ENCODE measurements around the gene ZNF174. TPM values are rescaled to one million over a fixed set of nuclear protein-coding genes. Genes with fewer than 3 reads are reported as not detected.

The ZNF174 gene
- total and polyA plus RNA-seq, 2 of the 4 experiments (the other 2 are of a cell fraction), result 7.2 to 10.6 TPM

- Histone ChIP-seq H4K5ac (ENCODE audit: low read depth, low read length) (peak overlapping the region; percentile 75), H3K79me1 (ENCODE audit: low read depth in 1 of 2, low read length in 2 of 2) (peaks cover 0 to 3% of the 10 kb centered on the region in 2 experiments; a peak in 2 of 4 replicates), H3K4me2 (ENCODE audit: low read depth, low read length) (peak overlapping the region; percentile 67), H3K9ac (ENCODE audit: low read depth, low read length) (no peak overlapping the region), H3K27me3 (ENCODE audit: control insufficient read depth, insufficient read depth, low read length) (0 out of 2 replicates have a peak, but pooled peaks cover 2% of the 10 kb centered on the region), H3K9me1 (ENCODE audit: insufficient read depth, low read length) (no peaks in the 10 kb centered on the region), H3K23ac (ENCODE audit: low read depth, low read length) (no peak overlapping the region; the same call in 1 of the 2 replicates), H3K27ac (ENCODE audit: insufficient read depth, low read length) (no peak overlapping the region), H2BK5ac (ENCODE audit: low read depth, low read length, poor library complexity, severe bottlenecking) (no peak overlapping the region), H3K4me3 (ENCODE audit: insufficient read depth, low read depth, low read length) (peak overlapping the region; percentile 42), H4K8ac (ENCODE audit: low read depth in 2 of 2, low read length in 2 of 2) (peak overlapping the region; percentile 67 to 85), H4K20me1 (ENCODE audit: insufficient read depth, low read length) (no peaks in the 10 kb centered on the region), H3K4me1 (ENCODE audit: control insufficient read depth, insufficient read depth, low read length) (no peaks in the 10 kb centered on the region), H3K4ac (ENCODE audit: low read depth, low read length) (no peak overlapping the region), H2AK9ac (replicated peaks; ENCODE audit: low read depth, low read length, poor library complexity) (peak overlapping the region; percentile 68), H4K91ac (ENCODE audit: insufficient read depth, low read depth, low read length) (no peak overlapping the region), H3K18ac (ENCODE audit: low read depth, low read length) (no peak overlapping the region; the same call in 1 of the 2 replicates), H2AFZ (replicated peaks; ENCODE audit: low read length, poor library complexity) (peak overlapping the region; percentile 89), H3K14ac (replicated peaks; ENCODE audit: low read depth, low read length) (peak overlapping the region; percentile 39; the same call in 1 of the 2 replicates), H2BK20ac (ENCODE audit: low read depth, low read length) (no peak overlapping the region), H2BK120ac (ENCODE audit: low read depth, low read length) (no peak overlapping the region), H3K36me3 (ENCODE audit: control insufficient read depth, insufficient read depth, low read length) (peaks cover 7% of the 10 kb centered on the region; the same call in 1 of the 2 replicates), H3K9me3 (ENCODE audit: control insufficient read depth, insufficient read depth, low read length) (peaks cover 7% of the 10 kb centered on the region), H2BK15ac (ENCODE audit: low read depth, low read length) (no peak overlapping the region), H3K56ac (ENCODE audit: extremely low read depth, insufficient read depth, low read length) (no peak overlapping the region), H2AK5ac (ENCODE audit: low read depth, low read length) (peak overlapping the region; percentile 52)
- DNase-seq, result peak; percentile 31
- BruUV-seq (replicated peaks), result no TSS peak
- peak; percentile 80 for ATAC-seq (ENCODE audit: low read depth)
- WGBS, 2 experiments (ENCODE audit: extremely low coverage in 2 of 2, insufficient read length in 1 of 2), result 62% methylated on average over 7 of the region's 26 CpGs; no CpG with 5 or more reads in 1 of the 2 experiments
- POLR2A ChIA-PET (ENCODE audit: unreplicated experiment), result no interaction called here
- intact Hi-C loops (cut with micrococcal nuclease), result no loop called here
- CTCF ChIA-PET, result no interaction called here
- dilution Hi-C loops (cut with HindIII; ENCODE audit: low sequenced_read_pairs, unreplicated experiment), result no loop called here
- in situ Hi-C loops (cut with MboI; ENCODE audit: low sequenced_read_pairs), result no loop called here
- TF ChIP-seq MXI1 (IDR thresholded peaks at IDR 0.05; ENCODE audit: borderline replicate concordance, low read depth, low read length) (no peak), BHLHE40 (IDR thresholded peaks at IDR 0.05; ENCODE audit: low read depth, low read length) (no peak), RCOR1 (IDR thresholded peaks at IDR 0.05; ENCODE audit: insufficient replicate concordance, low read length) (no peak), FOS (IDR thresholded peaks at IDR 0.05; ENCODE audit: low read depth, low read length) (no peak), CEBPB (IDR thresholded peaks at IDR 0.05; ENCODE audit: low read depth, low read length) (no peak), NFE2L2 (IDR thresholded peaks at IDR 0.05; ENCODE audit: low read depth, low read length) (no peak), MAZ (IDR thresholded peaks at IDR 0.05; ENCODE audit: borderline replicate concordance, low read depth, low read length) (no peak), CHD1 (IDR thresholded peaks at IDR 0.05; ENCODE audit: low read depth, low read length) (no peak), ELK1 (IDR thresholded peaks at IDR 0.05; ENCODE audit: borderline replicate concordance, low read depth, low read length) (no peak), MAFK (IDR thresholded peaks at IDR 0.05; ENCODE audit: low read depth, low read length) (no peak), USF2 (IDR thresholded peaks at IDR 0.05; ENCODE audit: low read depth, low read length) (no peak), CTCF (conservative IDR thresholded peaks at IDR 0.05; ENCODE audit: low read depth, low read length) (no peak), RFX5 (IDR thresholded peaks at IDR 0.05; ENCODE audit: low read depth, low read length) (no peak), RAD21 (IDR thresholded peaks at IDR 0.05; ENCODE audit: low read length) (no peak), SMC3 (IDR thresholded peaks at IDR 0.05; ENCODE audit: low read depth, low read length) (no peak), POLR2A (IDR thresholded peaks at IDR 0.05; ENCODE audit: low read depth, low read length) (no peak)
Measured at GRCh38 chr16:3431779-3432219, 30.8 kb downstream of the ZNF174 start.

Data from IMR-90 (cell line).